CD4-positive, alpha-beta T cell treated with Interleukin-6 for 4 hours (primary cell): ENCODE results near the gene PPFIA1.
"Not testable (repeated sequence)": the region's sequence is repeated elsewhere in the genome, so short reads cannot be mapped to it uniquely, and the experiment has no call there.

ENCODE experiments used
- DNase-seq: peaks from one replicate; pipeline ENCODE4 v3.0.0-alpha.2; 2020; ENCODE audit warnings: mixed read lengths

PPFIA1 gene

DNA sequence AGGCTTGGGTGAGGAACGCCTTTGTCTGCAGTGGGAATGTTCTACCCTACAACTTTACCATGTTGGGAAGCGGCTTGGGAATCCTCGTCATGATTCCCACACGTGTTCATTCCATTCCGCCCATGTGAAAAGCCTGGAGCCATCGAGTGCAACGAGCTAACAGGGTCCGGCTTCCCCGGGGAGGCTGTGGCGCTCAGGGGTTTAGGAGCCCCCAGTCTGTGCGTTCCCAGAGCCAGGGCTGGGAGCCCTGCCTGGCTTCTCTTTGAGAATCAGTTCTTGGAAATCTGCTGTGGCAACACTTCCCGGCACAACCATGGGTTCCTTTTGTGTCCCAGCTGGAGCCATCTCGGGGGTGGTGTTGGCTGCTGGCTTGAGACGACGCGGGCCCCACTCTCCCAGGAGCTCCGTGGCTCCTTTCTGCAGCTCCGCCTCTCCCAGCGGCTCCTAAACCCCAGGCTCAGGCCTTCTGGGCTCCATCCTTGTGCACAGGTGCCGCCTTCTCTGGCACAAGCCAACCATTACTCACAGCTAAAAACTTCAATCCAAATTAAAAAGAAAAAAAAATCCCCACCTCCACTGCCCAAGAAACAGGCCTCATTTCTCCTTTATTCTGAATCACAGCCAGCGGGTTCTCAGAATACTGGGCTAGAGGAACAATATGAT, 18.7 kb upstream of the PPFIA1 start:
- DNase-seq: no peak

DNA sequence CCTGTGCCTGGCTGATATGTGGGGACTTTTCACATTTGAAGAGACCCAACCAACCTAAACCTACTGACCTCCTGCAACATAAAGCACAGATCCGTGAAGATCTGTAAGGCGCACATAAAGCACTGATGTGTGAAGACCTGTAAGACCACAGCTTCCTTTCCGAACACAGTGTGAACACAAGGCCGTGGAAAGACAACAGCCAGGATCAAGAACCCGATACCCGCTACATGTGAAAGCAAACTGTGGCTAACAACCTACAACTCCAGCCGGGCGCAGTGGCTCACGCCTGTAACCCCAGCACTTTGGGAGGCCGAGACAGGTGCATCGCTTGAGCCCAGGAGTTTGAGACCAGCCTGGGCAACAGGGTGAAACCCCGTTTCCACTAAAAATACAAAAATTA, 17.6 kb upstream of the PPFIA1 start:
- DNase-seq: no peak

DNA sequence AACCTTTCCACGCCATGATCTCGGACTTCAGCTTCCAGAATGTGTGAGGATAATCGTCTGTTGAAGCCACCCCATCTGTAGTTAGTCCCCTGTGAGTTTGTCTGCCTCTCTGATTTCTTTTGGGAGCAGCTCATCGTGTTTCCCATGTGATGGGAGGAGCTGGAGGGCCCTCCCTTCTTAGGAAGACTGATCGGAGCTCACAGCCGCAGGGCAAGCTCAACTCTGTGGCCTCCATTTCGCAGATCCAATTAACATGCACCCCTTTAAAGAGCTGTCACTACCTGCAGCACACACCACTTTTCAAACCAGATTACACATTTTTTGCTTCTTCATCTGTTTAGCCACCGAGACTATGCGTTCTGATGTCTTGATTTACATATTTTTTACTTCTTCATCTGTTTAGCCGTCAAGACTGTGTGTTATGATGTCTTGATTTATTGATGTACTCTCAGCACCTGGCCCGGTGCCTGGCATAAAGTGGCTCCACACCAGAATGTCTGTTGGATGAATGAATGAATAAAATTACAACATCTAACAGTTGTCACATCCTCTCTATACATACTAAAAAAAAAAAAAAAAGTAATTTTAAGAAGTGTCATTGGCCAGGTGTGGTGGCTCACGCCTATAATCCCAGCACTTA, 14.9 kb upstream of the PPFIA1 start:
- DNase-seq: no peak

DNA sequence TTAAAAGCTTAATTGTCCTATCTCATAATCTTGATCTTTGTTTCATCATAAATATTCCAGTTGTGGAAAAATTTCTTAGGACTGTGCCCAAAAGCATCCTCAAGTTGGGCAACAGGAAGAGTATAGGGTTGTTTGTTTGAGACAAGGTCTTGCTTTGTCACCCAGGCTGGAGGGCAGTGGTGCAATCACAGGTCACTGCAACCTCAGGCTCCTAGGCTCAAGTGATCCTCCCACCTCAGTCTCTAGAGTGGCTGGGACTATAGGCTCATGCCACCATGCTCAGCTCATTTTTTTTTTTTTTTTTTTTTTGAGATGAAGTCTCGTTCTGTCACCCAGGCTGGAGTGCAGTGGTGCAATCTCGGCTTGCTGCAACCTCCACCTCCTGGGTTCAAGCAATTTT, 11.4 kb upstream of the PPFIA1 start:
- DNase-seq: not testable (repeated sequence)

- no peak for DNase-seq
Measured at GRCh38 chr11:70262951-70263350, 7.5 kb upstream of the PPFIA1 start.

DNA sequence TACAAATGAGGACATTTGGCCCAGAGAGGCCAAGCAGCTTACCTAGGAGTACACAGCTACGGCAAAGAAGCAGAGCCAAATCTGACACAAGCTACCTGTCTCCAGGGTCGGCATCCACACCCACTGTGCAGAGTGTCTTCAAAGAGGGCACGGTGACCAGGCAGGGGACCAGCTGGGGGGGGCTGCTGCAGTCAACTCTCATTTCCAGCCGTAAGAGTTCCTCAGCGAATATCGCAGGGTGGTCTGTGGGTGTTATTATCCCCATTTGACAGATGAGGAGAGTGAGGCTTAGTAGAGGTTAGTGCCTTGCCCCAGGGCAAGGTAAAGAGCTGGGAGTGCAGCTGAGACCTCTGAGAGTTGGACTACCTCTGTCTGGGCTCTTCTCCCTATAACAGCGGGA, 7.1 kb upstream of the PPFIA1 start:
- DNase-seq: no peak

DNA sequence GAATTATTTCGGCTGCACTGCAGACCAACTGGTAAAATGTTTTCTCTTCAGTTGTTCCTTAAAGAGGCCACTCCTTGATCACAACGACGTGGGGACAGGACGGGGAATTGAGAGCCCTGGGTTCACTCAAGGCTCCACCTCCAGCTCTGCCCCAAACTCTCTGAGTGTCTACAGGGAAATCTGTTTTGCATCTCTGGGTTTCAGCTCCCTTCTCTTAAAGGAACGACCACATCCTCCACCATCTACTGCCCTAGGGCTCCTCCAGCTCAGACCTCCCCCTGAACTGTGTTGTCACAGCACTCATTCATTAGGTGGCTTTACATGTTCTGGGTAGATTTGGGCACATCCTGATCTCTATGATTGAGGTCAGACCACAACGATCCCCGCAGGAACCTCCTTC, 5.1 kb upstream of the PPFIA1 start:
- DNase-seq: no peak

DNA sequence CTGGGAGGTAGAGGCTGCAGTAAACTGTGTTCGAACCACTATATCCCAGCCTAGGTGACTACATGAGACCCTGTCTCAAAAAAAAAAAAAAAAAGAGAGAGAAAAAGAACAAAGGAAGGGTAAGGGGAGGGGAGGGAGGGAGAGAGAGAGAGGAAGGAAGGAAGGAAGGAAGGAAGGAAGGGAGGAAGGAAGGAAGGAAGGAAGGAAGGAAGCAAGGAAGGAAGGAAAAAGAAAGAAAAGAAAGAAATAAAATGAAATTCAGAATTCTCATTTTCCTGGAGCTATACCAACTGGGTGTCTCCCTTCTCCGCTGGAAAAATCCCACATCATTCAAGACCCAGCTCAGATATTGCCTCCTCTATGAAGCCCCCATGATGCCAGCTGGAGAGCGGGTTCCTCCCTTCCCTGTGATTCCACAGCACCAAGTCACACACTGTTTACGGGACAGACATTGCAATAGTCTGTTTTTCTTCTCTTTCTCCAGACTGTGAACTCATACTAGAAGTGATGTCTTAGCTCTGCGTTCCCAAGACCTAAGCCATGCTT, 3.0 kb upstream of the PPFIA1 start:
- no peak for DNase-seq

DNA sequence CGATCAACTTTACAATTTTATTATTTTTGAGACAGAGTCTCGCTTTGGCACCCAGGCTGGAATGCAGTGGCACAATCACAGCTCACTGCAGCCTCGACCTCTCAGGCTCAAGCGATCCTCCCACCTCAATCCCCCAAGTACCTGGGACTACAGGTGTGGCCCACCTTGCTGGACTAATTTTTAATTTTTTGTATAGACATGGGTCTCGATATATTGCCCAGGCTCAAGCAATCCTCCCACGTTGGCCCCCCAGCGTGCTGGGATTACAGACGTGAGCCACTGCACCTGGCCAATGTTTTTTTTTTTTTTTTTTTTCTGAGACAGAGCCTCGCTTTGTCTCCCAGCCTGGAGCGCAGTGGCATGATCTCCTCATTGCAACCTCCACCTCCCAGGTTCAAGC, 2.0 kb upstream of the PPFIA1 start:
- no peak for DNase-seq

GRCh38 chr11:70270877-70271648, 573 bp downstream of the PPFIA1 start:
- peak; percentile 43 for DNase-seq

DNA sequence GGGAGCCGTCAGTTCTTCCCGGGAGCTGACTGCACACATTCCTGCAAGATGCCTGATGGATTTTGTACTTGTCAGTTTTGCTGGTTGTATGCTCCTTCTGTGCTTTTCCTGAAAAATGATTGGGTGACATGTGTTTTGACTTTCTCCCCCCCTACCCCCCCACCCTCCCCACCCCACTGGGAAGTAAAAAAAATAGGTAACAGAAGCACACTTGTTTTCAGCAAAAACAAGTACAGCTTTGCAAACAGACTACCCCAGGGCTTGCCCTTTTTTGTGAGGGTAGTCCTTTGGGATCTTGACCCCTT, 1.1 kb downstream of the PPFIA1 start:
- DNase-seq: no peak

- no peak for DNase-seq
Measured at GRCh38 chr11:70272009-70272408, 1.5 kb downstream of the PPFIA1 start.

GRCh38 chr11:70278994-70279393, 8.5 kb downstream of the PPFIA1 start:
- no peak for DNase-seq

- DNase-seq: no peak
Measured at GRCh38 chr11:70281156-70281609, 10.7 kb downstream of the PPFIA1 start.

GRCh38 chr11:70282012-70282411, 11.5 kb downstream of the PPFIA1 start:
- DNase-seq: no peak

GRCh38 chr11:70288721-70289120, 18.2 kb downstream of the PPFIA1 start:
- DNase-seq: no peak

- DNase-seq: no peak
Measured at GRCh38 chr11:70289582-70289981, 19.1 kb downstream of the PPFIA1 start.

DNA sequence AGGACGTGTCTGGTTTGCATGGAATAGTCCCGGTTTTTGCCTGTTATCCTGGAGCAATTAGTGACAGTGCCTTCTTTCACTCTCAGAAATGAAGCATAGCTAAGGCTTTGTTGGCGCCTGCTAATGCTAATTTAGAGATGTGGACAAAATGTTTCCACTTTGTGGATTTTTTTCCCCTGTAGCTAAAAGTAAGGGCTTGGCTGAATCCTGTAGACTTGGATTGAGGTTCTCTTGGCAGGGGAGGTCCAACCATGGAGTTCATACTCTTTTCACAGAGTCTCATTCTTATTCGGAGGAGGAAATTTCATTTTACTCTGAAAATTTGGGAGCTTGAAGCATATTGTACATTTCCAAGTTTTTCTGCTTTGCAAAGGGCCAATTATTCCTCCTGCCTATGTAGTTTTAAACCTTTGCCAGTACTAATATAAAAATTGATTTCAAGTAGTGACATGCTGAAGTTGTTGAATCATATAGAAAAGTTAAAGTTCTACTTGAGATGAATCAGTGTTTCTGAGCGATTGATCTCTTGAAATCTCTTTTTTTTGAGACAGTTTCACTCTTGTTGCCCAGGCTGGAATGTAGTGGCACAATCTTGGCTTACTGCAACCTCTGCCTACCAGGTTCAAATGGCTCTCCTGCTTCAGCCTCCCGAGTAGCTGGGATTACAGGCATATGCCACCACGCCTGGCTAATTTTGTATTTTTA, 20.0 kb downstream of the PPFIA1 start:
- DNase-seq: no peak

DNA sequence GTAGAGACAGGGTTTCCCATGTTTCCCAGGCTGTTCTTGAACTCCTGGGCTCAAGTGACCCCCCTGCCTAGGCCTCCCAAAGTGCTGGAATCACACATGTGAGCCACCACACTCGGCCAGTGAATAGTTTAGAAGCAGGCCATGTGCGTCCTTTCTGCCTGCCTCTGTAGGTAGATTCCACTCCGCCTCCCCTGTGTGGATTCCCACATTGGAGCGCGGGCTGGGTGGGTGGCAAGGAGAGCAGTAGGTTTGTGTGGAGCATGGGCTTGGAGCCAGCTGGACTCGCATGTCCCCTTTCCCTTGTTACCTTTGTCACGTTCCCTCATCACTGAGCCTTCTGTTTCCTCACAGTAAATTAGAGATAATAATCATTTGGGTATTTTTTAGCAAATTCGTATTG, 21.7 kb downstream of the PPFIA1 start:
- no peak for DNase-seq

- DNase-seq: no peak
Measured at GRCh38 chr11:70292863-70293262, 22.4 kb downstream of the PPFIA1 start.

DNA sequence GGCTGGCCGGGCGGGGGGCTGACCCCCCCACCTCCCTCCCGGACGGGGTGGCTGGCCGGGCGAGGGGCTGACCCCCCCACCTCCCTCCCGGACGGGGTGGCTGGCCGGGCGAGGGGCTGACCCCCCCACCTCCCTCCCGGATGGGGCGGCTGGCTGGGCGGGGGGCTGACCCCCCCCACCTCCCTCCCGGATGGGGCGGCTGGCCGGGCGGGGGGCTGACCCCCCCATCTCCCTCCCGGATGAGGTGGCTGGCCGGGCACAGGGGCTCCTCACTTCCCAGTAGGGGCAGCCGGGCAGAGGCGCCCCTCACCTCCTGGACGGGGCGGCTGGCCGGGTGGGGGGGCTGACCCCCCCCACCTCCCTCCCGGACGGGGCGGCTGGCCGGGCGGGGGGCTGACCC, 24.7 kb downstream of the PPFIA1 start:
- not testable (repeated sequence) for DNase-seq

DNA sequence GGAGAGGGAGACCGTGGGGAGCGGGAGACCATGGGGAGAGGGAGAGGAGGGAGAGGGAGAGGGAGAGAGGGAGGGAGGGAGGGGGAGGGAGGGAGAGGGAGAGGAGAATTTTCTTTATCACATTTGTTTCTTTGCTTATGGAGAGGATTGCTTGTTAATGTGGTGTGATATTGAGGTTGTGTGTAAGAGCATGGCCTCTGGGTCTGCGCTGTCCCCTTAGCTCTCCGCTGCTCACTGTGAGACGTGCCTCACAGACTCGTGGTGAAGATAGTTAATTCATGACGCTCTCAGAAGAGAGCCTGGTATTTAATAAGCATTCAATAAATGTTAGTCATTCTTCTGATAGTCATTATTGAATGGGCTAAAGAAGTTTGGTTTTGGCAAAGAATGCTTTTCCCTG, 26.2 kb downstream of the PPFIA1 start:
- DNase-seq: no peak

DNA sequence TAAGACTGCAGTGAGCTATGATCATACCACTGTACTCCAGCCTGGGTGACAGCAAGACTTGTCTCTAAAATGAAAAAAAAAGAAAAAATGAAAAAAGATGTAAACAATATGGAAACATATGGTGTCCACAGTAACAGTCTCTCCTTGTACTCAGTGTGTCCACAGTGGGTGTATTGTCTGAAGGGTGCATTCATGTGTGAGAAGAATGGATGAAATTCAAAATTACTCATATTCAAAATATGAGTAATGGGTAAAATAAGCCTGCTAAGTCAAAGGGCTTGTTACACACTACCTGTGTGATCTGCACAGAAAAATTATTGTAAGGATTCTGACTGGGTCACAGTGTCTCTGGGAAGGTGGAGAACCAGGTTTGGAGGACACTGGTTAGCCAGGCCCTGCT, 26.9 kb downstream of the PPFIA1 start:
- no peak for DNase-seq
